HG03342 (cell line): ENCODE measurements around the gene IL5.
A peak's percentile ranks its signal among the peaks of the same experiment; 100 is the strongest.

ENCODE experiments used
- ATAC-seq: cut with Tn5 transposase; IDR thresholded peaks from one replicate; pipeline ENCODE4 v1.9.1; 2021; ENCODE audit warnings: mild to moderate bottlenecking, moderate library complexity; ENCODE audit not compliant: unreplicated experiment

The IL5 gene

GRCh38 chr5:132499440-132500243 lies 43.7 kb downstream of the IL5 start:
- no peak for ATAC-seq

- no peak for ATAC-seq
Observed at GRCh38 chr5:132498686-132499271, 44.5 kb downstream of the IL5 start.

- no peak for ATAC-seq
Observed at GRCh38 chr5:132498152-132498551, 45.2 kb downstream of the IL5 start.

- ATAC-seq = no peak
Observed at GRCh38 chr5:132497488-132497997, 45.8 kb downstream of the IL5 start.

GRCh38 chr5:132496631-132497487 lies 46.5 kb downstream of the IL5 start:
- peak; percentile 39 for ATAC-seq

GRCh38 chr5:132496191-132496630 lies 47.1 kb downstream of the IL5 start:
- ATAC-seq = peak; percentile 35

- peak; percentile 37 for ATAC-seq
Observed at GRCh38 chr5:132495667-132496190, 47.6 kb downstream of the IL5 start.

GRCh38 chr5:132493821-132494220 lies 49.5 kb downstream of the IL5 start:
- ATAC-seq = no peak

- no peak for ATAC-seq
Observed at GRCh38 chr5:132493241-132493640, 50.1 kb downstream of the IL5 start.

- ATAC-seq = no peak
Observed at GRCh38 chr5:132492386-132493125, 50.8 kb downstream of the IL5 start.
